Left forelimb (tissue), 1 donor: ENCODE data around the gene USP17L12.
"Not testable (repeated sequence)": the region's sequence is repeated elsewhere in the genome, so short reads cannot be mapped to it uniquely, and the experiment has no call there.

Source experiments
- DNase-seq: peaks from one replicate; pipeline ENCODE4 v3.0.0-alpha.2; 2018; ENCODE audit warnings: low spot score

The USP17L12 gene, protein sequence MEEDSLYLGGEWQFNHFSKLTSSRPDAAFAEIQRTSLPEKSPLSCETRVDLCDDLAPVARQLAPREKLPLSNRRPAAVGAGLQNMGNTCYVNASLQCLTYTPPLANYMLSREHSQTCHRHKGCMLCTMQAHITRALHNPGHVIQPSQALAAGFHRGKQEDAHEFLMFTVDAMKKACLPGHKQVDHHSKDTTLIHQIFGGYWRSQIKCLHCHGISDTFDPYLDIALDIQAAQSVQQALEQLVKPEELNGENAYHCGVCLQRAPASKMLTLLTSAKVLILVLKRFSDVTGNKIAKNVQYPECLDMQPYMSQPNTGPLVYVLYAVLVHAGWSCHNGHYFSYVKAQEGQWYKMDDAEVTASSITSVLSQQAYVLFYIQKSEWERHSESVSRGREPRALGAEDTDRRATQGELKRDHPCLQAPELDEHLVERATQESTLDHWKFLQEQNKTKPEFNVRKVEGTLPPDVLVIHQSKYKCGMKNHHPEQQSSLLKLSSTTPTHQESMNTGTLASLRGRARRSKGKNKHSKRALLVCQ

GRCh38 chr4:9219852-9220251, at the start of gene USP17L12:
USP17L12 (plus strand) TSS chr4:9220152; CDS start chr4:9220152, 0 bp downstream.
- DNase-seq, result not testable (repeated sequence)

DNA sequence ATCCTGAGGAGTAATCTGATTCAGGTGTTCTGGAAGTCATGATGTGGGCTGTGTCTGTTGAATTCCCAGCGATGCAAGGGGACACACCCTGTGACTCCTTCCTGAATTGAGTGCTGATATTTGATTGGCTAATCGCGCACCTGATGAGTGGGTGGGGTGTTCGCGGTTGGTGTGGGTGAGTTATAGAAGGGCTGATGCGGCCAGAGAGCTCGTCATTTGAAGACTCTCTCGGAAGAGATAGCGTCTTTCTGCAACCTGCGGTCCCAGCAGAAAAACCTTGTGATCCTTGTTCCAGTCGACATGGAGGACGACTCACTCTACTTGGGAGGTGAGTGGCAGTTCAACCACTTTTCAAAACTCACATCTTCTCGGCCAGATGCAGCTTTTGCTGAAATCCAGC, 9.6 kb upstream of the USP17L12 start, which contains the start of gene USP17L10:
TSS of gene USP17L10 (plus strand) at position 301 of the 400 bp plus-strand sequence. CDS start at position 301, 0 bp downstream.
- not testable (repeated sequence) for DNase-seq

DNA sequence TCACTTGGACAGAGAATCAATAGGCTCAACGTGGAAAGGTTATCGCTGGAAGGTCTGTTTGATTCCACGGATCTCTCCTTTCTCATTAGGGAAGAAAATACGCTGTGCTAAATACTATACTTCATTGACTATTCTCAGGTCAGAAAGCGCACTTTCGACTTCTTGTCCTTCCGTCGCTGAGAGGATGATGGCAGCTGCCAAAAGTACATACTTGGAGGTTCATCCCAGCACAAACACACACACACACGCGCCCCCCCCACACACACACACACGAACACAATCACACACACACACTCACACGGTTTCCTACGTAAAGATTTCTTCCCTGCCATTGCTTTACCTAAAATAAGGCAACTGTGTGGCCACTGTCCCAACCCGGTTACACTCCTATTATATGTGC, 5.3 kb upstream of the USP17L12 start:
- not testable (repeated sequence) for DNase-seq

GRCh38 chr4:9215105-9215504, 4.8 kb upstream of the USP17L12 start, which contains the start of gene USP17L11:
USP17L11 (plus strand) TSS chr4:9215405; CDS start chr4:9215405, 0 bp downstream.
- not testable (repeated sequence) for DNase-seq

DNA sequence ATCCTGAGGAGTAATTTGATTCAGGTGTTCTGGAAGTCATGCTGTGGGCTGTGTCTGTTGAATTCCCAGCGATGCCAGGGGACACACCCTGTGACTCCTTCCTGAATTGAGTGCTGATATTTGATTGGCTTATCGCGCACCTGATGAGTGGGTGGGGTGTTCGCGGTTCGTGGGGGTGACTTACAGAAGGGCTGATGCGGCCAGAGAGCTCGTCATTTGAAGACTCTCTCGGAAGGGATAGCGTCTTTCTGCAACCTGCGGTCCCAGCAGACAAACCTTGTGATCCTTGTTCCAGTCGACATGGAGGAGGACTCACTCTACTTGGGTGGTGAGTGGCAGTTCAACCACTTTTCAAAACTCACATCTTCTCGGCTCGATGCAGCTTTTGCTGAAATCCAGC, 4.6 kb downstream of the USP17L12 start, which contains the start of gene USP17L13:
TSS of gene USP17L13 (plus strand) at position 301 of the 400 bp plus-strand sequence. CDS start at position 301, 0 bp downstream.
- DNase-seq, result not testable (repeated sequence)

GRCh38 chr4:9230249-9230648, 10.3 kb downstream of the USP17L12 start:
- not testable (repeated sequence) for DNase-seq

DNA sequence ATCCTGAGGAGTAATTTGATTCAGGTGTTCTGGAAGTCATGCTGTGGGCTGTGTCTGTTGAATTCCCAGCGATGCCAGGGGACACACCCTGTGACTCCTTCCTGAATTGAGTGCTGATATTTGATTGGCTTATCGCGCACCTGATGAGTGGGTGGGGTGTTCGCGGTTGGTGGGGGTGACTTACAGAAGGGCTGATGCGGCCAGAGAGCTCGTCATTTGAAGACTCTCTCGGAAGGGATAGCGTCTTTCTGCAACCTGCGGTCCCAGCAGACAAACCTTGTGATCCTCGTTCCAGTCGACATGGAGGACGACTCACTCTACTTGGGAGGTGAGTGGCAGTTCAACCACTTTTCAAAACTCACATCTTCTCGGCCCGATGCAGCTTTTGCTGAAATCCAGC, 14.1 kb downstream of the USP17L12 start, which contains the start of gene USP17L15:
TSS of gene USP17L15 (plus strand) at position 301 of the 400 bp plus-strand sequence. CDS start at position 301, 0 bp downstream.
- DNase-seq, result not testable (repeated sequence)

- DNase-seq, result peak; percentile 0
These were observed 18.5 kb downstream of the USP17L12 start for GRCh38 chr4:9238461-9238860.

DNA sequence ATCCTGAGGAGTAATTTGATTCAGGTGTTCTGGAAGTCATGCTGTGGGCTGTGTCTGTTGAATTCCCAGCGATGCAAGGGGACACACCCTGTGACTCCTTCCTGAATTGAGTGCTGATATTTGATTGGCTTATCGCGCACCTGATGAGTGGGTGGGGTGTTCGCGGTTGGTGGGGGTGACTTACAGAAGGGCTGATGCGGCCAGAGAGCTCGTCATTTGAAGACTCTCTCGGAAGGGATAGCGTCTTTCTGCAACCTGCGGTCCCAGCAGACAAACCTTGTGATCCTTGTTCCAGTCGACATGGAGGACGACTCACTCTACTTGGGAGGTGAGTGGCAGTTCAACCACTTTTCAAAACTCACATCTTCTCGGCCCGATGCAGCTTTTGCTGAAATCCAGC, 23.6 kb downstream of the USP17L12 start, which contains the start of gene USP17L17:
TSS of gene USP17L17 (plus strand) at position 301 of the 400 bp plus-strand sequence. CDS start at position 301, 0 bp downstream.
- not testable (repeated sequence) for DNase-seq

DNA sequence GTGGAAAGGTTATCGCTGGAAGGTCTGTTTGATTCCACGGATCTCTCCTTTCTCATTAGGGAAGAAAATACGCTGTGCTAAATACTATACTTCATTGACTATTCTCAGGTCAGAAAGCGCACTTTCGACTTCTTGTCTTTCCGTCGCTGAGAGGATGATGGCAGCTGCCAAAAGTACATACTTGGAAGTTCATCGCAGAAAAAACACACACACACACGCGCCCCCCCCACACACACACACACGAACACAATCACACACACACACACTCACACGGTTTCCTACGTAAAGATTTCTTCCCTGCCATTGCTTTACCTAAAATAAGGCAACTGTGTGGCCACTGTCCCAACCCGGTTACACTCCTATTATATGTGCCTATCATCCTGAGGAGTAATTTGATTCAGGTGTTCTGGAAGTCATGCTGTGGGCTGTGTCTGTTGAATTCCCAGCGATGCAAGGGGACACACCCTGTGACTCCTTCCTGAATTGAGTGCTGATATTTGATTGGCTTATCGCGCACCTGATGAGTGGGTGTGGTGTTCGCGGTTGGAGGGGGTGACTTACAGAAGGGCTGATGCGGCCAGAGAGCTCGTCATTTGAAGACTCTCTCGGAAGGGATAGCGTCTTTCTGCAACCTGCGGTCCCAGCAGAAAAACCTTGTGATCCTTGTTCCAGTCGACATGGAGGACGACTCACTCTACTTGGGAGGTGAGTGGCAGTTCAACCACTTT, 28.2 kb downstream of the USP17L12 start, which contains the start of gene USP17L18:
TSS of gene USP17L18 (plus strand) at position 678 of the 728 bp plus-strand sequence. CDS start at position 678, 0 bp downstream.
- DNase-seq, result peak; percentile 55

- not testable (repeated sequence) for DNase-seq
These were observed 33.1 kb downstream of the USP17L12 start, which contains the start of gene USP17L19 for GRCh38 chr4:9253078-9253477. USP17L19 (plus strand) TSS chr4:9253378; CDS start chr4:9253378, 0 bp downstream.

DNA sequence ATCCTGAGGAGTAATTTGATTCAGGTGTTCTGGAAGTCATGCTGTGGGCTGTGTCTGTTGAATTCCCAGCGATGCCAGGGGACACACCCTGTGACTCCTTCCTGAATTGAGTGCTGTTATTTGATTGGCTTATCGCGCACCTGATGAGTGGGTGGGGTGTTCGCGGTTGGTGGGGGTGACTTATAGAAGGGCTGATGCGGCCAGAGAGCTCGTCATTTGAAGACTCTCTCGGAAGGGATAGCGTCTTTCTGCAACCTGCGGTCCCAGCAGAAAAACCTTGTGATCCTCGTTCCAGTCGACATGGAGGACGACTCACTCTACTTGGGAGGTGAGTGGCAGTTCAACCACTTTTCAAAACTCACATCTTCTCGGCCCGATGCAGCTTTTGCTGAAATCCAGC, 37.9 kb downstream of the USP17L12 start, which contains the start of gene USP17L20:
TSS of gene USP17L20 (plus strand) at position 301 of the 400 bp plus-strand sequence. CDS start at position 301, 0 bp downstream.
- not testable (repeated sequence) for DNase-seq

- not testable (repeated sequence) for DNase-seq
These were observed 42.6 kb downstream of the USP17L12 start, which contains the start of gene USP17L21 for GRCh38 chr4:9262572-9262971. USP17L21 (plus strand) TSS chr4:9262872; CDS start chr4:9262872, 0 bp downstream.

GRCh38 chr4:9267319-9267718, 47.4 kb downstream of the USP17L12 start, which contains the start of gene USP17L22:
USP17L22 (plus strand) TSS chr4:9267619; CDS start chr4:9267619, 0 bp downstream.
- DNase-seq, result not testable (repeated sequence)
